H1 (cell line): Measurements from ENCODE around the gene KIF22.

Experiments used
- CBX8 ChIP-seq: fragments of 300-800, 300-1000 bp; sonication (generic); IDR thresholded peaks from 2 replicates; pipeline ENCODE4 v1.7.1; 2016; ENCODE audit warnings: low read depth, low read length, borderline replicate concordance
- CHD1 ChIP-seq: IDR thresholded peaks from 2 replicates; pipeline ENCODE4 v1.6.1; 2012; ENCODE audit warnings: low read depth, low read length, improper control_type of control experiment
- EGR1 ChIP-seq: IDR thresholded peaks from 2 replicates; pipeline ENCODE4 v1.6.1; 2011; ENCODE audit warnings: low read depth, low read length, borderline replicate concordance
- GABPA ChIP-seq: IDR thresholded peaks from 2 replicates; pipeline ENCODE4 v1.6.1; 2011; ENCODE audit warnings: mild to moderate bottlenecking, low read length, moderate library complexity, borderline replicate concordance; ENCODE audit not compliant: insufficient read depth
- POLR2A ChIP-seq, 2 experiments: IDR thresholded peaks; 1 replicate in 1 of 2; 2 replicates in 1 of 2; pipeline ENCODE4 v1.6.1; 2011; ENCODE audit warnings: low read depth in 2 of 2, low read length in 2 of 2, mild to moderate bottlenecking in 2 of 2; ENCODE audit errors: control extremely low read depth in 1 of 2
- RAD21 ChIP-seq, 2 experiments: IDR thresholded peaks in 1 of 2; conservative IDR thresholded peaks in 1 of 2; 2 replicates each; pipeline ENCODE4 v1.6.1; 2011; ENCODE audit warnings: low read depth in 2 of 2, low read length in 2 of 2, improper control_type of control experiment in 1 of 2, inconsistent platforms in 1 of 2, mild to moderate bottlenecking in 1 of 2, moderate library complexity in 1 of 2
- TAF1 ChIP-seq: IDR thresholded peaks from 2 replicates; pipeline ENCODE4 v1.6.1; 2011; ENCODE audit warnings: mild to moderate bottlenecking, low read depth, low read length
- TF ChIP-seq, protein P1 (sequence below), 3 experiments: IDR thresholded peaks; 1 replicate in 2 of 3; 2 replicates in 1 of 3; pipeline versions ENCODE4 v1.5.1 to v1.6.1; 2011; ENCODE audit warnings: low read length in 3 of 3, mild to moderate bottlenecking in 3 of 3, inconsistent platforms in 2 of 3, low read depth in 1 of 3, moderate library complexity in 1 of 3; ENCODE audit not compliant: insufficient read depth in 1 of 3; ENCODE audit errors: control extremely low read depth in 1 of 3
- TF ChIP-seq, protein P2 (sequence below): IDR thresholded peaks from 2 replicates; pipeline ENCODE4 v1.6.1; 2012; ENCODE audit warnings: inconsistent platforms
- TF ChIP-seq, protein P3 (sequence below): IDR thresholded peaks from 2 replicates; pipeline ENCODE4 v1.6.1; 2011; ENCODE audit warnings: low read length, improper control_type of control experiment
- TF ChIP-seq, protein P4 (sequence below): IDR thresholded peaks from 2 replicates; pipeline ENCODE4 v1.6.1; 2011; ENCODE audit warnings: low read depth, mild to moderate bottlenecking, low read length; ENCODE audit not compliant: insufficient read depth

DNA sequence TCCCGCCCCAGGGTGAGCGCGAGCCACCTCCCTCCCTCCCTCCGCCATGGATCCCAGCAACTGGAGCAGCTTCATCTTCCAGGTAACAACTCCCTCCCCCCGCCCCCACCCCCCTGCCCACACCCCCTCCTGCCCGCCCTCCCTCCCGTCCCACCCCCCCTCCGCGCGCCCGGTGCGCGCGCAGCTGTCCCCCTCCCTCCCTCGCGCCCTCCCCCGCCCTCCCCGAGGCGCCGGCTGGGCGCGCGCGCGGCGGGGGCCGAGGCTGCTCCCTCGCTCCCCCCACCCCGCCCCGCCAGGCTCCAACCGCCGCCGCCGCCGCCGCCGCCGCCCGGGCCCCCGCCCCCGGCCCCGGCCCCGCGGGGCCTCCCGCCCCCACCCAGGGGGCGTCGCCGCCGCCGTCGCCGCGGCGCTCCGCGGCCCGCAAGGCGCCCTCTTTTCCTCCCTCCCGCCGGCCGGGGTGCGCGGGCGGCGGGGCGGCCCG is 15.6 kb downstream of the KIF22 start, which contains the start of gene MAZ:
- TF ChIP-seq, protein P1, sequence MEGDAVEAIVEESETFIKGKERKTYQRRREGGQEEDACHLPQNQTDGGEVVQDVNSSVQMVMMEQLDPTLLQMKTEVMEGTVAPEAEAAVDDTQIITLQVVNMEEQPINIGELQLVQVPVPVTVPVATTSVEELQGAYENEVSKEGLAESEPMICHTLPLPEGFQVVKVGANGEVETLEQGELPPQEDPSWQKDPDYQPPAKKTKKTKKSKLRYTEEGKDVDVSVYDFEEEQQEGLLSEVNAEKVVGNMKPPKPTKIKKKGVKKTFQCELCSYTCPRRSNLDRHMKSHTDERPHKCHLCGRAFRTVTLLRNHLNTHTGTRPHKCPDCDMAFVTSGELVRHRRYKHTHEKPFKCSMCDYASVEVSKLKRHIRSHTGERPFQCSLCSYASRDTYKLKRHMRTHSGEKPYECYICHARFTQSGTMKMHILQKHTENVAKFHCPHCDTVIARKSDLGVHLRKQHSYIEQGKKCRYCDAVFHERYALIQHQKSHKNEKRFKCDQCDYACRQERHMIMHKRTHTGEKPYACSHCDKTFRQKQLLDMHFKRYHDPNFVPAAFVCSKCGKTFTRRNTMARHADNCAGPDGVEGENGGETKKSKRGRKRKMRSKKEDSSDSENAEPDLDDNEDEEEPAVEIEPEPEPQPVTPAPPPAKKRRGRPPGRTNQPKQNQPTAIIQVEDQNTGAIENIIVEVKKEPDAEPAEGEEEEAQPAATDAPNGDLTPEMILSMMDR (IDR thresholded peaks at IDR 0.05; ENCODE audit: control extremely low read depth in 1 of 3, insufficient read depth in 1 of 3, low read depth in 1 of 3, low read length in 3 of 3) = no peak
- TF ChIP-seq, protein P2, sequence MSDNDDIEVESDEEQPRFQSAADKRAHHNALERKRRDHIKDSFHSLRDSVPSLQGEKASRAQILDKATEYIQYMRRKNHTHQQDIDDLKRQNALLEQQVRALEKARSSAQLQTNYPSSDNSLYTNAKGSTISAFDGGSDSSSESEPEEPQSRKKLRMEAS = no peak
- TF ChIP-seq POLR2A (IDR thresholded peaks at IDR 0.05; ENCODE audit: control extremely low read depth in 1 of 2, low read depth in 2 of 2, low read length in 2 of 2) = no peak
- no peak for TF ChIP-seq TAF1
- no peak for TF ChIP-seq GABPA
- no peak for TF ChIP-seq CBX8
- TF ChIP-seq, protein P3, sequence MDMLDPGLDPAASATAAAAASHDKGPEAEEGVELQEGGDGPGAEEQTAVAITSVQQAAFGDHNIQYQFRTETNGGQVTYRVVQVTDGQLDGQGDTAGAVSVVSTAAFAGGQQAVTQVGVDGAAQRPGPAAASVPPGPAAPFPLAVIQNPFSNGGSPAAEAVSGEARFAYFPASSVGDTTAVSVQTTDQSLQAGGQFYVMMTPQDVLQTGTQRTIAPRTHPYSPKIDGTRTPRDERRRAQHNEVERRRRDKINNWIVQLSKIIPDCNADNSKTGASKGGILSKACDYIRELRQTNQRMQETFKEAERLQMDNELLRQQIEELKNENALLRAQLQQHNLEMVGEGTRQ = no peak
- TF ChIP-seq, protein P4, sequence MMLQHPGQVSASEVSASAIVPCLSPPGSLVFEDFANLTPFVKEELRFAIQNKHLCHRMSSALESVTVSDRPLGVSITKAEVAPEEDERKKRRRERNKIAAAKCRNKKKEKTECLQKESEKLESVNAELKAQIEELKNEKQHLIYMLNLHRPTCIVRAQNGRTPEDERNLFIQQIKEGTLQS = no peak
- TF ChIP-seq EGR1 = no peak
- no peak for TF ChIP-seq CHD1
- TF ChIP-seq RAD21 (IDR thresholded peaks at IDR 0.05 in 1 of 2, conservative IDR thresholded peaks at IDR 0.05 in 1 of 2; ENCODE audit: low read depth in 2 of 2, low read length in 2 of 2) = no peak
